ENCODE results near the gene DDRGK1.

Gene DDRGK1

GRCh38 chr20:3141757-3142156 is 62.7 kb downstream of the DDRGK1 start:
- no peak for TF ChIP-seq POLR2AphosphoS5 (IDR thresholded peaks at IDR 0.05; ENCODE audit: low read depth, low read length)
- TF ChIP-seq FOXP2 (optimal IDR thresholded peaks at IDR 0.05; ENCODE audit: borderline replicate concordance, extremely low read depth, extremely low read length, insufficient read depth): no peak
- TF ChIP-seq SIN3A (IDR thresholded peaks at IDR 0.05; ENCODE audit: borderline replicate concordance, insufficient read depth, low read length): no peak
- TF ChIP-seq TAF1 (IDR thresholded peaks at IDR 0.05; ENCODE audit: borderline replicate concordance, insufficient read depth, low read length): no peak
- TF ChIP-seq REST (IDR thresholded peaks at IDR 0.05; ENCODE audit: insufficient read depth in 1 of 2, low read depth in 2 of 2, low read length in 2 of 2): no peak

Data from PFSK-1 (cell line).